Right ventricle myocardium superior (tissue), 1 donor: Measurements from ENCODE around the gene WIPF2. TPM values are rescaled to one million over a fixed set of nuclear protein-coding genes. Genes with fewer than 3 reads are reported as not detected.

Source experiments
- ATAC-seq: fragments of 200-7000 bp; cut with Tn5 transposase; one replicate; pipeline ENCODE4 v1.9.1; 2020; ENCODE audit warnings: mild to moderate bottlenecking; ENCODE audit not compliant: poor library complexity
- DNase-seq: peaks from one replicate; pipeline ENCODE4 v3.0.0-alpha.2; 2020
- intact Hi-C: fragments of 100-400 bp; cut with DNase I; formaldehyde crosslinking; loops from one replicate; pipeline ENCODE4 v1.11.2; 2022
- long read RNA-seq: library from polyadenylated mRNA; unstranded; transcript quantifications from one replicate; pipeline ENCODE4 v2.0.0, GENCODE V29; 2021
- total RNA-seq: library from RNA; stranded (reverse); fragmentation: NEBNext Ultra II Directional; extraction: Animal tissue kit (Norgen Biotek cat#: 25700); gene quantifications from one replicate; pipeline ENCODE4 v1.2.1, GENCODE V29; 2021
- donor health status: DM: no; HTN: yes; CAD: no; lungs with severe emphysema.

The WIPF2 gene, protein sequence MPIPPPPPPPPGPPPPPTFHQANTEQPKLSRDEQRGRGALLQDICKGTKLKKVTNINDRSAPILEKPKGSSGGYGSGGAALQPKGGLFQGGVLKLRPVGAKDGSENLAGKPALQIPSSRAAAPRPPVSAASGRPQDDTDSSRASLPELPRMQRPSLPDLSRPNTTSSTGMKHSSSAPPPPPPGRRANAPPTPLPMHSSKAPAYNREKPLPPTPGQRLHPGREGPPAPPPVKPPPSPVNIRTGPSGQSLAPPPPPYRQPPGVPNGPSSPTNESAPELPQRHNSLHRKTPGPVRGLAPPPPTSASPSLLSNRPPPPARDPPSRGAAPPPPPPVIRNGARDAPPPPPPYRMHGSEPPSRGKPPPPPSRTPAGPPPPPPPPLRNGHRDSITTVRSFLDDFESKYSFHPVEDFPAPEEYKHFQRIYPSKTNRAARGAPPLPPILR
- 11.8 TPM for total RNA-seq
- long read RNA-seq, full-length matches to known transcripts, result 17 of 24 reads
- long read RNA-seq, partial matches to known transcripts, result 6 of 24 reads
- long read RNA-seq, other reads (novel, unspliced or antisense), result 1 of 24 reads

- intact Hi-C loops, result no loop called here
- DNase-seq, result peak; percentile 97
- ATAC-seq, result peak; percentile 99
Measured at GRCh38 chr17:40218740-40219593, at the start of gene WIPF2. WIPF2 (plus strand) TSS chr17:40219304; CDS start chr17:40256460, 37,156 bp downstream.

DNA sequence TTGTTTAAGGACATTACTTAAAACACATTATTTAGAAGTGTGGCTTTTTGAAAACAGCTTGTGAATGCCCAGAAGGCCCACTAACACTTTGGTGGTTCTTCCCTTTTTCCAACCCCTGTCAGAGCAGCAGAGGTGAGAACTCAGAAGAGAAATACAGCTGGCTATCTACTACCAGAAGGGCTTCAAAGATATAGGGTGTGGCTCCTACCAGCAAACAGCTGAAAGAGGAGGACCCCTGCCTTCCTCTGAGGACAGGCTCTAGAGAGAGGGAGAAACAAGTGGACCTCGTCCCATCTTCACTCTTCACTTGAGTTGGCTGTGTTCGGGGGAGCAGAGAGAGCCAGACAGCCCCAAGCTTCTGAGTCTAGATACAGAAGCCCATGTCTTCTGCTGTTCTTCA, 48.8 kb upstream of the WIPF2 start:
- DNase-seq (no peak), ATAC-seq (no peak)
- intact Hi-C loops, result no loop called here

GRCh38 chr17:40171750-40172149, 47.4 kb upstream of the WIPF2 start:
- DNase-seq (no peak), ATAC-seq (no peak)
- intact Hi-C loops, result no loop called here

- intact Hi-C loops, result no loop called here
- no peak for DNase-seq
- ATAC-seq, result no peak
Measured at GRCh38 chr17:40173091-40173777, 45.9 kb upstream of the WIPF2 start.

- DNase-seq (no peak), ATAC-seq (no peak)
- intact Hi-C loops, result no loop called here
Measured at GRCh38 chr17:40173778-40174135, 45.3 kb upstream of the WIPF2 start.

DNA sequence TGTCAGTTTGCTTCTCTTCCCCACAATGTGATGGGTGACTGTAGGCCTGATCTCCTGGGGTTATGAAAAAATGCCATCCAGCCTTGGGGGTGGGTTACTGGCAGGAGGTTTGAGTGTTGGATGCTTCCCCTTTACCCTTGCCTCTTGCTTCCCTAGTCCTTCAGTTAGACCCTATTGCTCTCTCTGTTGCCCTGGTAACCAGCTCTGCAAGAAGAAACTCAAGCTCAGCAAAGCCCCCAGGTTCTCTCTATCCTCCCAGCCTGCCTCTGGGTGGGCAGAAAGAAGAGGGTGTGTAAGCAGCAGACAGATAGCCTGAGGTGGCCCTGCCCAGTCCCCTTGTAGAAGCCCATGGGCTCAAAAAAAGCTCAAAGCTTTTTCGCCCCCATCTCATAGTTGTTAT, 44.6 kb upstream of the WIPF2 start:
- ATAC-seq, result no peak
- DNase-seq, result no peak
- intact Hi-C loops, result no loop called here

GRCh38 chr17:40175928-40176753, 43.0 kb upstream of the WIPF2 start:
- no peak for ATAC-seq

DNA sequence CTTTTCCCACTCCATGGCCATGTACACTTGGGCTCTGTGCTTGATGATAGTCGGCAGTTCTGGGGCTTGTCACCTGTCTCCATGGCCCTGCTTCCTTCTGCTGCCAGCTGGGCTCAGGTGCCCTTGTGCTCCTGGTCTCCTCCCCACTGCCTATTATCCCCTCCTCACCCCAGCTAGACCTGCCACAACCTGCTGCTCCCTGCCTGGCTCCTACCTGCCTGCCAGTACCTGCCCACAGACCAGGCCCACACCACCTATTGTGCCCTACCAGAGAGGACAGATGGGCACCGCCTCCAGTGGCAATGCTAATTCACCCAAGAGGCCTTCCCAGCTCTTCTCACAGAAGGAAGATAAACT, 42.4 kb upstream of the WIPF2 start:
- peak; percentile 2 for ATAC-seq
- intact Hi-C loops, result no loop called here
- no peak for DNase-seq

More at GRCh38 chr17:40175928-40176753, 43.0 kb upstream of the WIPF2 start:
- no peak for DNase-seq
- intact Hi-C loops, result no loop called here

DNA sequence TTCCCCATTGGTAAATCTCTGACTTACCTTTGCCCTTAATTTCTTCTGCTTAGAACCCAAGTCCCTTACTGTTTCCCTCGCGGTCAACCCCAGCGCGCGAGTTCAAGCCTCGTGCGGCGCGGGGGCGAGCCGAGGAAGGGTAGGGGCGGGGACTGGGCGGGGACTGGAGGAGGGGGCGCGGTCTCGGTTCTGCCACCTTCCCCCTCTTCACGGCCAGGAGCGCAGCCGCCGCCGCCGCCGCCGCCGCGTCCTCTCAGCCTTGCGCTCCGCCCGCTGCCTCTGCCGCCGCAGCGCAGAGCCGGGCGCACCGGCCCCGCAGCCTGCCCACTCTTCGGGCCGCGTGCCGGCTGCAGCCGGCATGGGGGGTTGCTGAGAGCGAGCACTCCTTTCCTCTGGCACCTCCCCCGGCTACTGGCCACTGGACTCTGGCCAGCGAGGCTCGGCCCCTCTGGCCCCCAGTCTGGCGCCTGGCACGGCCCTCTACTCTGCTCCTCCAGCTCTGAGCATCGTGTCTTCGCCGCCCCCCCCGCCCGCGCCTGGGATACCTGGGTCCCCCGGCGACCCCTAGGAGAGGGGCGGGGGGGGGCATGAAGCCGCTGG, 41.7 kb upstream of the WIPF2 start, which contains the start of gene RAPGEFL1:
Gene RAPGEFL1 (plus strand): TSS at position 196 of the 600 bp plus-strand sequence. CDS start 392 bp downstream, at position 588.
- ATAC-seq, result peak; percentile 90
- intact Hi-C loops, result no loop called here
- DNase-seq, result peak; percentile 87

DNA sequence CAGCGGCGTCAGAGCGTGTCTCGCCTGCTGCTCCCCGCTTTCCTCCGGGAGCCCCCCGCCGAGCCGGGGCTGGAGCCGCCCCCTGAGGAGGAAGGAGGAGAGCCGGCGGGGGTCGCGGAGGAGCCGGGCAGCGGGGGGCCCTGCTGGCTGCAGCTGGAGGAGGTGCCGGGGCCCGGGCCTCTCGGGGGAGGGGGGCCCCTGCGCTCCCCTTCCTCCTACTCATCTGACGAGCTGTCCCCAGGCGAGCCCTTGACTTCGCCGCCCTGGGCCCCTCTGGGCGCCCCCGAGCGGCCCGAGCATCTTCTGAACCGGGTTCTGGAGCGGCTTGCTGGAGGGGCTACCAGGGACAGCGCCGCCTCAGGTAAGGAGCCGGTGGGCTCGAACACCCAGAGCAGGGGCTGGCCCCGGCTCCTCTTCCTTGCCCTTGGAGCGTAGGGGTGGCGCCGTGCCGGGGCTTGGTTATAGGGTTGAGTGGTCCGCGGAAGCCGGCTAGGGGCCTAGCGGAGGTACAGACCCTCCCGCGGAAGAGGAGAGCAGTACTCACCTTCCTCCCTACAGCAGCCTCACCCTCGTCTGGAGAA, 41.0 kb upstream of the WIPF2 start:
- no peak for DNase-seq
- intact Hi-C loops, result no loop called here
- peak; percentile 4 for ATAC-seq

DNA sequence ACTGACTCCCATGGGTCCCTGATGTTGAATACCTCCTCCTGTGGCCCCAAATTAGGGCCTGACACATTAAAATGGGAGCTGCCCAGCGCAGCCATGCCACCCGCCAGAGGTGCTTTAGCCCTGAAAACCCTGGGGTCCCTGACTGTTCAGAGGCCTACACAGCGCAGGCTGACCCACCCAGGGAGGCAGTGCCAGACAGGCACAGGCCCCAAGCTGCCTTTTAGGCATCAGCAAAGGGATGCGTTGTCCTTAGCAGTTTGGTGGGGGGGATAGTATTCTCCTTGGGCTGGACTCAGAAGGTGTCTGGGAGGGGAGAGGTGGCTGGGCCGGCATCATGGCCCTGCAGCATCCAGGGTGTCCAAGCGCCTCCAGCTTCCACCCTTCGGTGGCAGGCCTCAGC, 40.4 kb upstream of the WIPF2 start:
- DNase-seq, result no peak

DNA sequence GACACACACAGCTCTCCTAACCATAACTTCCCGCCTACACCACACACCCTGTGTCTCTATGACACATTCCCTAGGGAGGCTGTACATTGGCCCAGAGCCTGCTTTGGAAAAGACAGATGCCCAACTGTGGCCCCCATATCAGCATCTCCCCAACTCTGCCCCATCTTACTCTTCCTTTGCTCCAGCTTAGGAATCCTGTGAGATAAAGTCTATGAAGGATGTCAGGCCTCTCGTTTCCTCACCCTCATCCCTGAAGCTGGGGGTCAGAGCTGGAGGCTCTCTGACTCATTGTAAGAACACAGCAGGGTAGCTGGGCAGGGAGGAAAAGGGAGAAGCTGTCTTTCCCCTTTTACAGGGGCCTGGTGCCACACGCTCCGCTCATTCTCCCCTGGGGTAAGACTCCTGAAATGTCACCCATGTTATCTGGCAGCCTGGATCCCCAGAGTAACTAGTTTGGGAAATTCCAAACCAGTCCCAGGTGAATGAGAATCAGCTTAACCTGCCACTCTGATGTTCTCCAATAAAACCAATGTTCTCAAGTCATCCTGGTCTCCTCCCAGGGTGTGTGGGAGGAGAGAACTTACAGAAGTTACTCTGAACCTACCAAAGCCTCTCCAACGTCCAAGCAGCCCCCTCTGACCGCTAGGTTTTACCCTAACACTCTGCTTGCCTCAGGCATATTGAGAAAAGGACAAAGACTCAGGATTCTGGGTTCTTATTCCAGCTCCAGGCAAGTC, 39.0 kb upstream of the WIPF2 start:
- ATAC-seq (no peak), DNase-seq (no peak)
- intact Hi-C loops, result no loop called here

More for the DNA sequence above, 40.4 kb upstream of the WIPF2 start:
- ATAC-seq, result no peak
- intact Hi-C loops, result no loop called here

DNA sequence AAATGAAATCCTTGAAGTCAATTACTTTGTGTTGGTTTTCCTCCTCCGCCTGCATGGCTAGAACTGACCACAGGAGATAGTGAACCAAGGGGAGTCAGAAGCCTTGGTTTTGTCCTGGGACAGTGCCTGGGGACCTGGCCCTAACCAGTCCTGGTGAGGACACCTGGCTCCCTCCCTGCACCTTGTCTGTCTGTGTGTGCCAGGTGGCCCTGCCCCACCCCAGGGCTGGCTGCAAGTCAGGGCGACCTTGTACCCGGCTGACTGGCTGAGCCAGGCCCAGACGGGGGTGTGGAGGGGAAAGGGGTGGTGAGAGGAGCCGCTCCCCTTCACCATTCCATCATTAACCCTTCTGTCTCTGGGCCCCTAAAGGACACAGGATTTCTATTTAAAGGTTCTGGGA, 38.4 kb upstream of the WIPF2 start:
- intact Hi-C loops, result no loop called here
- ATAC-seq, result peak; percentile 8
- DNase-seq, result no peak

- intact Hi-C loops, result no loop called here
- no peak for ATAC-seq
- DNase-seq, result no peak
Measured at GRCh38 chr17:40181205-40181604, 37.9 kb upstream of the WIPF2 start.

GRCh38 chr17:40182606-40183005, 36.5 kb upstream of the WIPF2 start:
- no peak for DNase-seq
- no peak for ATAC-seq
- intact Hi-C loops, result no loop called here

- intact Hi-C loops, result no loop called here
- ATAC-seq, result no peak
Measured at GRCh38 chr17:40187238-40187637, 31.9 kb upstream of the WIPF2 start.

GRCh38 chr17:40188694-40189093, 30.4 kb upstream of the WIPF2 start:
- no peak for ATAC-seq
- intact Hi-C loops, result no loop called here
- DNase-seq, result no peak

More at GRCh38 chr17:40187238-40187637, 31.9 kb upstream of the WIPF2 start:
- no peak for DNase-seq
